ENCODE results near the gene CCDC102B.

- no peak for TF ChIP-seq POLR2AphosphoS5 (IDR thresholded peaks at IDR 0.05; ENCODE audit: low read depth, low read length)
- no peak for TF ChIP-seq SIN3A (IDR thresholded peaks at IDR 0.05; ENCODE audit: borderline replicate concordance, insufficient read depth, low read length)
- TF ChIP-seq TAF1 (IDR thresholded peaks at IDR 0.05; ENCODE audit: borderline replicate concordance, insufficient read depth, low read length), result no peak
- no peak for TF ChIP-seq REST (IDR thresholded peaks at IDR 0.05; ENCODE audit: insufficient read depth in 1 of 2, low read depth in 2 of 2, low read length in 2 of 2)
These were observed 181.9 kb downstream of the CCDC102B start for GRCh38 chr18:68979737-68980136.

All from PFSK-1 (cell line).